ENCODE results near the gene DYNC2I2.
"Not testable (repeated sequence)": the region's sequence is repeated elsewhere in the genome, so short reads cannot be mapped to it uniquely, and the experiment has no call there.

The DYNC2I2 gene

DNA sequence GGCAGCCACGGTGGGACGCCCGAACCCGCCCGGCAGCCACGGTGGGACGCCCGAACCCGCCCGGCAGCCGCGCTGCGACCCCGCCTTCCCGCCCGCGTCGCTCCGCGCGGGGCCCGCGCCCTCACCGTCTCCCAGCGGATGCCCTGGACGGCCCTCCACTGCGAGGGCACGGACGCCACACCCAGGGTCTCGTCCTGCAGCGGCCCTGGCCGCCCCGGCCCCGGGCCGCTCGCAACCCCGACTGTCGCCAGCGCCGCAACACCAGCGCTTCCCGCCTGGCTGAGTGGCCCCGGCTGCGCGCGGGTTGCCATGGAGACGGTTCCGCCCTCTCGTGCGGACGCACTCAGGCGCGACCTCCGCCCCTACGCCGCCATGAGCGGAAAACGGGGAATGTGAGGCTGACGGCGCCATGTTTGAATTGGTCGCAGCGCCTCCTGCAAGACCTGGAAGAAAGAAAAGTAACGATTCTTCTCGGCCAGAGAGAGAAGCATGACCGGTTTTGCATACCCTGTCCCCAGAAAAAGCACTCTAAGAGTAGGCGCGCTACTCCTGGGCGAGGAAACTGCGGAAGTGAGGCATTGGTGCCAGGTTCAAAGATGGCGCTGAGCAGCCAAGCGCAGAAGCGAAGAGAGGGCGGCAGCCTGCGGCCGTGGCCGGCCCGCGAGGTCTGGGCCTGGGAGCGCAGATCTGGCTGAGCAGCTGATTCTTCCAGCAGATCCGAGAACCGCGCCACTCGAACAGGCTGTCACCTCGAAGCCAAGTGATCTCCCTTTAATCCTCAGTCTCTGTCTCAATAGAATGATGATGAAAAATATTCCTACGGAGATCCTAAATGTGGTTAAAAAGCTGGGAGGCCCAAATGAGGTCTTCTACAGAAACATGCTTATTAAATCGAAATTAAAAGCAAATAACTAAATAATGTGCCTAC is at the start of gene DYNC2I2:
TSS of gene DYNC2I2 (minus strand) at position 432 of the 928 bp plus-strand sequence. CDS start at position 311, 121 bp downstream.
- H3K27ac Mint-ChIP-seq = peak within 1 kb of the TSS; percentile 100
- DNase-seq (peak; percentile 96), ATAC-seq (peak; percentile 99)
- H3K9me3 Mint-ChIP-seq = no peaks in the 10 kb centered on the region
- peaks cover 4% of the 10 kb centered on the region for H3K4me1 Mint-ChIP-seq
- no peaks in the 10 kb centered on the region for H3K27me3 Mint-ChIP-seq
- H3K4me3 Mint-ChIP-seq = peak within 1 kb of the TSS; percentile 94 to 96

DNA sequence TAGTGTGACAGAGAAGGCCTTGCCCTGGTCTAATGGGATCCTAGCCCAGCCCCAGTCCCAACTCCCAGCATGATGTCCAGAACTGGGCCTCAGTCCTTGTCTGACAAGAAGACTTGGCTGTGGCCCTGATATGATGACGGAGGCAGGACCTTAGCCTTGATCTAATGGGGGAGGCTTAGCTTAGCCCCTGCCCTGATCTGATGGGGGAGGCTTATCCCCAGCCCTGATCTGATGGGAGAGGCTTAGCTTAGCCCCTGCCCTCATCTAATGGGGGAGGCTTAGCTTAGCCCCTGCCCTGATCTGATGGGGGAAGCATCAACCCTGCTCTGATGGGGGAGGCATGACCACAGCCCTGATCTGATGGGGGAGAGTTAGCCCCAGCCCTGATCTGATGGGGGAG is 49.4 kb upstream of the DYNC2I2 start:
- Mint-ChIP-seq H3K27me3 (no peaks in the 10 kb centered on the region), H3K4me1 (peaks cover 21% of the 10 kb centered on the region), H3K27ac (no peak overlapping the region), H3K4me3 (no peak overlapping the region), H3K9me3 (no peaks in the 10 kb centered on the region)
- no peak for ATAC-seq
- DNase-seq = no peak

DNA sequence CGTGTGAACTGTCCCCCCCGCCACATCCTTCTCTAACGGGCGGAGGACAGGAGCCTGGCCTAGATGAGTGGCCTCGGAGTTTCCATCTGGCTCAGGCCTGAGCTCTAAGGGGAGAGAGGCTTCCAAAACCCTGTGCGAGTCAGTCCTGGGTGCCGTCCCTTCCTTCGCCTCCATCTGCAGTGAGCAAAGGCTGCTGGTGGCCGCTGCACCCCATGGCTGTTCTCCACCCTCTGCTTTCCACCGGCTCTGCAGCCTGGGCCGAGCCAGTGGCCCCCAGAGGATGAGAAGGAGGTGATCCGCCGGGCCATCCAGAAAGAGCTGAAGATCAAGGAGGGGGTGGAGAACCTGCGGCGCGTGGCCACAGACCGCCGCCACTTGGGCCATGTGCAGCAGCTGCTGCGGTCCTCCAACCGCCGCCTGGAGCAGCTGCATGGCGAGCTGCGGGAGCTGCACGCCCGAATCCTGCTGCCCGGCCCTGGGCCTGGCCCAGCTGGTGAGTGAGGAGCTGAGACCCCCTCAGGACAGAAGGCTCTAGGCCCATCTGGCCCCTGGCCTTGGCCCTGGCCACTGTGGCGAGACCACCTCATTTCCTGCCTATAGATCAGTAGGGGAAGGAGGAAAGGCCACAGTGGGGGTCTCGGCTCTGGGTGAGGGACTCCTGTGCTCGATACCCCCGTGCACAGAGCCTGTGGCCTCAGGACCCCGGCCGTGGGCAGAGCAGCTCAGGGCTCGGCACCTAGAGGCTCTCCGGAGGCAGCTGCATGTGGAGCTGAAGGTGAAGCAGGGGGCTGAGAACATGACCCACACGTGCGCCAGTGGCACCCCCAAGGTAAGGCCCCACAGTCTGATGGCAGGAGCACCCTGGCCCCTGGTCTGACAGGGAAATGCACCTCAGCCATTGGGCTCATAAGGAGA is 48.7 kb upstream of the DYNC2I2 start:
- no peak for DNase-seq

DNA sequence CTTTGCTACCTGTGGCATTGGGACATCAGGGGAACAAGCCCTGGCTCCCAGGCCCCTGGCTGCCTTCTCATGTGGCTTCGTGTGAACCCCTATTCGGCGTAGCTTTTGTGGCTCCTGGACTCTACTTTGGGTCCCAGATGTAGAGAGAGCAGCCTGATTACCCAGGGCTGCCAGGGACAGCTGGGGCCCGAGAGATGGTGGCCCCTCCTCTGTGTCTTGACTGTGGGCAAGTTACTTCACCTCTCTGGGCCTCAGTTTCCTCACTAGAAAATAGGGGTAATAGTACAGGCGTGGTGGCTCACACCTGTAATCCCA is 47.7 kb upstream of the DYNC2I2 start:
- no peak overlapping the region for H3K27ac Mint-ChIP-seq
- H3K4me1 Mint-ChIP-seq = peaks cover 21% of the 10 kb centered on the region
- ATAC-seq (no peak), DNase-seq (no peak)
- no peaks in the 10 kb centered on the region for H3K9me3 Mint-ChIP-seq
- H3K4me3 Mint-ChIP-seq = no peak overlapping the region
- H3K27me3 Mint-ChIP-seq = no peaks in the 10 kb centered on the region

More for the DNA sequence above, 48.7 kb upstream of the DYNC2I2 start:
- no peak overlapping the region for H3K4me3 Mint-ChIP-seq
- no peak overlapping the region for H3K27ac Mint-ChIP-seq
- H3K4me1 Mint-ChIP-seq = peaks cover 21% of the 10 kb centered on the region
- ATAC-seq = no peak
- no peaks in the 10 kb centered on the region for H3K9me3 Mint-ChIP-seq
- no peaks in the 10 kb centered on the region for H3K27me3 Mint-ChIP-seq

DNA sequence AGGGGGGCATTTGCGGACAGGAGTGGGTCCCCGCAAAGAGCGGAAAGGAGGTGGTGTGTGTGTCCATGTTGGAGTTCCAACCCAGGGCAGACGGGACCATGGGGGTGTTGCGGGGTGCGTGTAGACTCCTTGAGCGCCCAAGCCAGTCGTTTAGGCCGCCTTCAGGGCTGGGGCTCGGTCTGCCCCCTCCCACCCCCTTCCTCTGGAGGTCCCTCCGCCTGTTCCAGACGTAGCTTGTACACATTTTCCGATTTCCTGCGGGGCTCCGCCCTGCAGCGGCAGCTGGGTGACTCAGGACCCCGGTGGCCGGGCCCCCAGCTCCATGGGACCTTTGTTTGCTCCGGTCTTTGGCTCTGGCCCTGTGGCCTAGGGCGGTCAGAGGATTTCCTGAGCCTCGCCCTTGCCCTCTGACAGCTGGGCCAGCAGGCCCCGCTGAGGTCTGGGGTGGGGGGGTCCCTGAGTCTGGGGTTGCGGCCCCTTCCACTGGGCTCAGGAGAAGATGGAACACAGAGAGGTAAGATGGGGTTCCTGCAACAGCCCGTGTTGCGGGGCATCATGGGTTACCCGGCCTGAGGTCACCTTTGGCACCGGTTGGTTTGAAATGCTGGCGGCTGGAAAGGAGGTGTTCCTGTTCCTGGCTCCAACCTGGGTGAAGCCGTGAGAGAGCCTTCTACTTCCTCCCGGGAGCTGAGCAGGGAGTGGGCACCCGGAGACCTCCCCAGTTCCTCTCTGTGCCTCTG is 47.1 kb upstream of the DYNC2I2 start:
- DNase-seq (no peak), ATAC-seq (no peak)
- peaks cover 21% of the 10 kb centered on the region for H3K4me1 Mint-ChIP-seq
- no peaks in the 10 kb centered on the region for H3K27me3 Mint-ChIP-seq
- no peak overlapping the region for H3K27ac Mint-ChIP-seq
- H3K9me3 Mint-ChIP-seq = no peaks in the 10 kb centered on the region
- H3K4me3 Mint-ChIP-seq = peak overlapping the region; percentile 82 to 95

DNA sequence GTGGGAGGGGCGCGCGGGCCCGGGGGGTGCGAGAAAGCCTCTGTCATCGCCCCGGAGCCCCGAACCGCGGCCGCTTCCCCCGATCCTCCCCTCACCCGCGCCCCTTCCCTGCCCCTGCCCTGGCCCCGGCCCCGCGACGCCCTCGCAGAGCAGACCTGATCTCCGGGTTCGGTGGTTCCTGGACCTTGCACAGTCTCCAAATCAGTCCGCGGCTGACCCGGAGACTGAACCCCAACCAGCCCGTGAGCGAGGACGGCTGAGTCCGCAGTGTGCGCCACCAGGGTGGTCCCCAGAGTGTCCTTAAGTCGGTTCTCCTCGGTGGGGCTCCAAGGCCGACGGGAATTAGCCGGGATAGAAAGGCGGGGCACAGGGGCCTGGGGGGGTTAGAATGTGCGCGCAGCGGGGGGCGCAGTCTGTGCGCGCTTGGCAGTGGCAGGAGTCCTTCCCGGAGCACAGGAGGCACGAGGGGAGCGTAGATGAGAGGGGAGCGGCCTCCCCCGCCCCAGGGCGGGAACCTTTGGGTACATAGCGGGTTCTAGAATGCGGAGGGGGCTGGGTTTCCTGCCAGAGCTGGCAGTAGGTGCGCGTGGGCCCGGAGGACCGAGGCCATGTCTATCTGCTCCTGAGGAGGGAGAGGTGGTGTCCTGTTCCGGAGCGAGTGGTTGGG is 46.4 kb upstream of the DYNC2I2 start:
- H3K9me3 Mint-ChIP-seq = no peaks in the 10 kb centered on the region
- peak overlapping the region; percentile 63 to 86 for H3K27ac Mint-ChIP-seq
- H3K4me3 Mint-ChIP-seq = peak overlapping the region; percentile 82 to 95
- DNase-seq = peak in 1 of 2 donors; percentile 42
- ATAC-seq = peak; percentile 56
- no peaks in the 10 kb centered on the region for H3K27me3 Mint-ChIP-seq
- peaks cover 21% of the 10 kb centered on the region for H3K4me1 Mint-ChIP-seq

DNA sequence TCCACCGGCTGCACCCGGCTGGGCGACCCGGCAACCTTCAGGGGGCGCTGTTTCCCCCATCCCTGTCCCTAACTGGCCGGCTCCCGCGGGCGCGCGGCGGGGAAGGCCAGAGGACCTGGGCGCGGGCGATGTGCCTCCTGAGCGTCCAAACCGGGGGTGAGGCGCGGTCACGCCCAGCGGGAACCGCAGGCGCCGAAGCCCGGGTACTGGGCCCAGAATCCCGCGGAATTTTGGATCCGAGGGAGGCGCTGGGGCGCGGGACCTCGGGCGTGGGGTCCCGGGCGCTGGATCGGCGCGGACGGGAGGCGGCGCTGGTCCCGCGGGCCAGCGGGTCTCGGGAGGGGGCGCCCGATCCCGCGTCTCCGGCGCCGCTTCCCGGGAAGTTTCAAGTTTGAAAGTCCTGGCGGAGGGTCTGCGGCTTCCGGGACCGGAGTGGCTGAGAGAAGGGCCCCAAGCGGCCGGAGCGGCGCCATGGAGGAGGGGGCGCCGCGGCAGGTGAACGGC is 45.9 kb upstream of the DYNC2I2 start, which contains the start of gene PKN3:
TSS of gene PKN3 (plus strand) at position 59 of the 504 bp plus-strand sequence. CDS start at position 472, 413 bp downstream.
- ATAC-seq (peak; percentile 91), DNase-seq (peak; percentile 90 to 93)
- Mint-ChIP-seq H3K9me3 (no peaks in the 10 kb centered on the region), H3K4me3 (peak within 1 kb of the TSS; percentile 82 to 95), H3K27ac (peak within 1 kb of the TSS; percentile 63 to 86), H3K4me1 (peaks cover 21% of the 10 kb centered on the region), H3K27me3 (no peaks in the 10 kb centered on the region)

DNA sequence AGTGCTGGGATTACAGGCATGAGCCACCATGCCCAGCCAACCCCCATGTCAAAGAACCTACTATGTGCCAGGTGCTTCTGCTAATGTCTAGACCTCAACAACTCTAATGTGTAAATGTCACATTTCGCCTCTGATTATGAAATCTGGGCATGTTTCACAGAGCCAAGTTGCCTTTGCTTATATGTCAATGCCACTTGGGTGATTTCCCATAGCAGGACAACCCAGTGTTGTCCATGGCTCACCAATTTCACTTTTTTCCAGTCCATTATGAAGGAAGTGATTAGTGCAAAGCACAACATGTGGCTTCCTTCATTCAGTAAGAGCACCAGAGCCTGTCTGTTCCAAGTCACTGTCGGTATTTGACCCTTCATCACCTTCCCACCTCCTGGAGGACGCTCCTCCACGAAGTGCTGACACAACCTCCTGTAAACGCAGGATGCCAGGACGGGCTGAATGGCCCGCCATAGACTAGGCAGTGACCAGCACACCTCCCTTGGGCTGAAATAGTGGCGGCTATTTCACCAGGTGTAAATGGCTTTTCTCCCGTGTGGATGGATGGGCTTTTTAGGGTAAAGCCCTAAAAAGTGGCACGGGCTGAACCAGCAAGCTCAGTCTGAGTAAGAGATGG is 44.7 kb upstream of the DYNC2I2 start:
- Mint-ChIP-seq H3K27me3 (no peaks in the 10 kb centered on the region), H3K4me3 (peak overlapping the region; percentile 69 to 95), H3K27ac (no peak overlapping the region)

DNA sequence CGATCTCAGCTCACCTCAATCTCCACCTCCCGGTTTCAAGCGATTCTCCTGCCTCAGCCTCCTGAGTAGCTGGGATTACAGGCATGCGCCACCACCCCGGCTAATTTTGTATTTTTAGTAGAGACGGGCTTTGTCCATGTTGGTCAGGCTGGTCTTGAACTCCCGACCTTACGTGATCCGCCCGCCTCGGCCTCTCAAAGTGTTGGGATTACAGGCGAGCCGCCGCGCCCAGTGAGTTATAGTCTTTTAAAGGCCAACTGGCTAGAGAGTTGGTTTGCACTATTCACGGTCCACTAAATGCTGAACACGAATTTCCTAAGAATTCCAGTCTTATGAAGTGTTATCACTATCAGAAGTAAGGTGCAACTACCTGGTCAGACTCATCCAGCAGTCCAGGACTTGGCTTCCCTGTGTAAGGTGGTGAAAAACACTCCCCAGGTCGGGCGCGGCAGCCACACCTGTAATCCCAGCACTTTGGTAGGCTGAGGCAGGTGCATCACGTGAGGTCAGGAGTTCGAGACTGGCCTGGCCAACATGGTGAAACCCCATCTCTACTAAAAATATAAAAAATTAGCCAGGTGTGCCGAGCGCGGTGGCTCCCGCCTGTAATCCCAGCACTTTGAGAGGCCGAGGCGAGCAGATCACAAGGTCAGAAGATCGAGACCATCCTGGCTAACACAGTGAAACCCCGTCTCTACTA is 42.6 kb upstream of the DYNC2I2 start:
- ATAC-seq, H3K9me3 Mint-ChIP-seq, H3K4me3 Mint-ChIP-seq, H3K27me3 Mint-ChIP-seq, DNase-seq: not testable (repeated sequence)
- peak overlapping the region in 1 of 2 donors; percentile 74 for H3K27ac Mint-ChIP-seq
- peaks cover 27% of the 10 kb centered on the region for H3K4me1 Mint-ChIP-seq

More for the DNA sequence above, 44.7 kb upstream of the DYNC2I2 start:
- H3K4me1 Mint-ChIP-seq = peaks cover 21% of the 10 kb centered on the region
- ATAC-seq (no peak), DNase-seq (no peak)
- H3K9me3 Mint-ChIP-seq = no peaks in the 10 kb centered on the region

DNA sequence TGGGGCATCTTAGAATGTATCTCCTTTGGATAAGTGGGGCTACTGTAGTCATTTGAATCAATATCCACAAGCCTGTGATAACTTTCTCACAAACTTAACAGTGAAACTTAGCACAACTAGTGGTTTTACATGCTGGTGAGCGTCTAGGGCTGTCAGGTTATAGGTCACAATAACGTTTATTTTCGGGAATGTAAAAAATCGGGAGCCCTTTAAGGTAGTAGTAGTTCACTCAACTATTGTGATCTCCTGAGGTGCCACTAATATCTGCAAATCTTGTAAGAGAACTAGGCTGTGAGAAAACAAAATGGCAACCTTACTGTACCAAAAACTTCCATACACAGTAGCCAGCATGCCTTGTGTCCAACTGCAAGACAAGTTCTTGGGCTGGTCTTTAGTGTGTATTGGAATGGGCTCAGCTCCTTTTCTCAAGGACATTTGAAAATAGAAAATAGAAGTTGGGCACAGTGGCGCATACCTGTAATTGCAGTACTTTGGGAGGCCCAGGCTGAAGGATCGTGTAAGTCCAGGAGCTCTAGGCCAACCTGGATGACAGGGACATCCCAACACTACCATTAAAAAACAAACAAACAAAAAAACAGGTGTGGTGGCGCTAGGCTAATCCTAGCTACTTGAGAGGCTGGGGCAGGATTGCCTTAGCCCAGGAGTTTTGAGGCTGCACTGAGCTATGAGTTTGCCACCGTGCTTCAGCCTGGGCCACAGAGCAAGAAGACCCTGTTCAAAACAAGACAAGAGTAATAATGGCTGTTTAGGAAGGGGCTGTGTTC is 40.5 kb upstream of the DYNC2I2 start:
- DNase-seq = no peak
- H3K4me1 Mint-ChIP-seq = peaks cover 34% of the 10 kb centered on the region
- no peak for ATAC-seq
- H3K4me3 Mint-ChIP-seq = no peak overlapping the region
- no peaks in the 10 kb centered on the region for H3K9me3 Mint-ChIP-seq
- H3K27me3 Mint-ChIP-seq = no peaks in the 10 kb centered on the region
- H3K27ac Mint-ChIP-seq = no peak overlapping the region

DNA sequence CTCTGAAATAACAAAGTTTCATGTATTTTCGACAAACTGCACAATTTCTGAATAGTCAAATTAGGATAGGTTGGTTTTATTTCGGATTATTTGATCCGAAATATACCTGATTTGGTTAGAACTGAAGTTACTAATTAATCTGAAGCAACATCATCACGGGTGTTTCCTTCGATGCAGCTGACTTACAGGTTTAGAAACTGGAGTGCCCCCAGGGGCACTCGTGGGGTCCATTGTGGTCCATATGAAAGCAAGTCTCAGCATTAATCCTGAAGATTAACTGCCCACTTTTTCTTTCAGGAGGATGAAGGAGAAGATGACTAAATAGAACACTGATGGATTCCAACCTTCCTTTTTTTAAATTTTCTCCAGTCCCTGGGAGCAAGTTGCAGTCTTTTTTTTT is 37.7 kb upstream of the DYNC2I2 start:
- Mint-ChIP-seq H3K27ac (no peak overlapping the region), H3K4me3 (no peak overlapping the region), H3K27me3 (no peaks in the 10 kb centered on the region), H3K9me3 (no peaks in the 10 kb centered on the region), H3K4me1 (peaks cover 36% of the 10 kb centered on the region)
- DNase-seq = no peak
- no peak for ATAC-seq

DNA sequence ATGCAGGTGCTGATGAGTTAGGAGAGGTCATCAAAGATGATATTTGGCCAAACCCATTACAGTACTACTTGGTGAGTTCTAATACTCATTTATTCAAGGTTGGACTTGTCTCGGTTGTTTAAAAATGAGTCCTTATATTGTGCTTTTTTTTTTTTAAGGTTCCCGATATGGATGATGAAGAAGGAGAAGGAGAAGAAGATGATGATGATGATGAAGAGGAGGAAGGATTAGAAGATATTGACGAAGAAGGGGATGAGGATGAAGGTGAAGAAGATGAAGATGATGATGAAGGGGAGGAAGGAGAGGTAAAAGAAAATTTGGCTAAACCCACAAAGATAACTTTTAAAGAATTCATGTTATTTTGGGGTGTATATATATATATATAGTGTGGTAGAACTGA is 37.1 kb upstream of the DYNC2I2 start:
- Mint-ChIP-seq H3K4me1 (peaks cover 36% of the 10 kb centered on the region), H3K27ac (peak overlapping the region; percentile 49 to 88), H3K4me3 (peak overlapping the region in 1 of 2 donors; percentile 63)
- not testable (repeated sequence) for DNase-seq, H3K9me3 Mint-ChIP-seq, ATAC-seq, H3K27me3 Mint-ChIP-seq

DNA sequence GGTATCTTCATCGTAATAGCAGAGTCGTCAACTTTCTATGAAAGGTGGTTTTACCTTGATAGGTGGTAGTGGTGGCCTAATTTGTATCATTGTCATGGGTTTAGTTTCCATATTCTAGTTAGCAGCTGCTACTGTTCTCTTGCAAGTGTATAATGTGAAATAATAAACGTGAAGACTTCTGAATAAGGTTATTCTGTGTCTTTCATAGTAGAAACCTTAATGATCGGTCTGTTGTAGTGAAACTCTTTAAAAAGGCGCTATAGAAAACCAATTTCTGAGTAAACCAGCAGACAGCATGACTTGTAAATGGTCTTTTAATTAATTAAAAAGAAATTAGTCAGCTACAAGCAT is 34.0 kb upstream of the DYNC2I2 start:
- DNase-seq = no peak
- peak overlapping the region; percentile 91 to 98 for H3K4me3 Mint-ChIP-seq

More for the DNA sequence above, 34.0 kb upstream of the DYNC2I2 start:
- Mint-ChIP-seq H3K9me3 (no peaks in the 10 kb centered on the region), H3K27ac (peak overlapping the region; percentile 97 to 99), H3K27me3 (no peaks in the 10 kb centered on the region), H3K4me1 (peaks cover 66% of the 10 kb centered on the region)
- ATAC-seq = no peak
